Measurements from ENCODE around the gene SHKBP1.
"Not testable (repeated sequence)": the region's sequence is repeated elsewhere in the genome, so short reads cannot be mapped to it uniquely, and the experiment has no call there.

The SHKBP1 gene

GRCh38 chr19:40576585-40577451 is at the start of gene SHKBP1:
SHKBP1 (plus strand) TSS chr19:40576873; CDS start chr19:40576900, 27 bp downstream.
- DNase-seq (ENCODE audit: low read depth, low spot score): peak; percentile 84

GRCh38 chr19:40528078-40528477 is 48.6 kb upstream of the SHKBP1 start:
- no peak for DNase-seq (ENCODE audit: low read depth, low spot score)

- no peak for DNase-seq (ENCODE audit: low read depth, low spot score)
These were observed 48.1 kb upstream of the SHKBP1 start for GRCh38 chr19:40528533-40529092.

GRCh38 chr19:40529093-40529954 is 47.3 kb upstream of the SHKBP1 start:
- DNase-seq (ENCODE audit: low read depth, low spot score): peak; percentile 76

GRCh38 chr19:40530091-40530901 is 46.4 kb upstream of the SHKBP1 start:
- no peak for DNase-seq (ENCODE audit: low read depth, low spot score)

GRCh38 chr19:40533508-40533907 is 43.2 kb upstream of the SHKBP1 start:
- DNase-seq (ENCODE audit: low read depth, low spot score): no peak

- no peak for DNase-seq (ENCODE audit: low read depth, low spot score)
These were observed 42.5 kb upstream of the SHKBP1 start for GRCh38 chr19:40534148-40534547.

GRCh38 chr19:40539070-40539469 is 37.6 kb upstream of the SHKBP1 start:
- no peak for DNase-seq (ENCODE audit: low read depth, low spot score)

GRCh38 chr19:40542202-40542859 is 34.3 kb upstream of the SHKBP1 start:
- DNase-seq (ENCODE audit: low read depth, low spot score): no peak

GRCh38 chr19:40543029-40543597 is 33.6 kb upstream of the SHKBP1 start:
- DNase-seq (ENCODE audit: low read depth, low spot score): no peak

- not testable (repeated sequence) for DNase-seq (ENCODE audit: low read depth, low spot score)
These were observed 30.4 kb upstream of the SHKBP1 start for GRCh38 chr19:40546153-40546841.

- DNase-seq (ENCODE audit: low read depth, low spot score): not testable (repeated sequence)
These were observed 29.5 kb upstream of the SHKBP1 start for GRCh38 chr19:40547190-40547589.

GRCh38 chr19:40547836-40548235 is 28.8 kb upstream of the SHKBP1 start:
- DNase-seq (ENCODE audit: low read depth, low spot score): no peak

- peak; percentile 37 for DNase-seq (ENCODE audit: low read depth, low spot score)
These were observed 27.5 kb upstream of the SHKBP1 start for GRCh38 chr19:40549007-40549708.

GRCh38 chr19:40550951-40551350 is 25.7 kb upstream of the SHKBP1 start:
- DNase-seq (ENCODE audit: low read depth, low spot score): no peak

- no peak for DNase-seq (ENCODE audit: low read depth, low spot score)
These were observed 23.8 kb upstream of the SHKBP1 start for GRCh38 chr19:40552848-40553247.

- DNase-seq (ENCODE audit: low read depth, low spot score): no peak
These were observed 22.5 kb upstream of the SHKBP1 start for GRCh38 chr19:40553885-40554857.
